Bronchial epithelial cell (primary cell): Measurements from ENCODE around the gene ANO3. TPM values are rescaled to one million over a fixed set of nuclear protein-coding genes. Genes with fewer than 3 reads are reported as not detected.

Experiments
- DNase-seq: peaks from one replicate; pipeline ENCODE4 v3.0.0-alpha.2; 2010; ENCODE audit warnings: low read depth
- FAIRE-seq: peaks from 2 replicates; lab custom pipeline; 2011; peaks lifted over from hg19 to GRCh38; lab: Jason Lieb, UNC
- H3K27me3 ChIP-seq: 2 replicates; pipeline ENCODE4 v1.5.1; 2011; ENCODE audit warnings: low read length; ENCODE audit not compliant: control insufficient read depth, insufficient read depth
- H3K36me3 ChIP-seq: 2 replicates; pipeline ENCODE4 v1.5.1; 2011; ENCODE audit warnings: low read length; ENCODE audit not compliant: control insufficient read depth, insufficient read depth
- H3K4me3 ChIP-seq: 2 replicates; pipeline ENCODE4 v1.5.1; 2011; ENCODE audit warnings: mild to moderate bottlenecking, low read depth, low read length, control low read depth
- CTCF ChIP-seq: IDR thresholded peaks from 2 replicates; pipeline ENCODE4 v1.5.1; 2011; ENCODE audit warnings: mild to moderate bottlenecking, moderate library complexity, low read length, control low read depth, inconsistent platforms; ENCODE audit not compliant: insufficient read depth, severe bottlenecking
- total RNA-seq: library from RNA; depleted of rRNA; stranded (reverse); fragments of >200 nt; gene quantifications from 2 replicates; pipeline ENCODE4 v1.2.1, GENCODE V29; 2014

Gene ANO3
- total RNA-seq, 1 donor from 2014 or later, result under 0.01 TPM

- no peak for FAIRE-seq
- H3K36me3 ChIP-seq, result no peaks in the 10 kb centered on the region
These were observed 366.3 kb downstream of the ANO3 start for GRCh38 chr11:26698224-26698623.

GRCh38 chr11:26700574-26701235 is 368.8 kb downstream of the ANO3 start:
- no peaks in the 10 kb centered on the region for H3K27me3 ChIP-seq
- no peak overlapping the region for H3K4me3 ChIP-seq
- H3K36me3 ChIP-seq, result no peaks in the 10 kb centered on the region
- TF ChIP-seq CTCF, result no peak
- no peak for FAIRE-seq
- no peak for DNase-seq

More at GRCh38 chr11:26698224-26698623, 366.3 kb downstream of the ANO3 start:
- DNase-seq, result no peak
- no peak for TF ChIP-seq CTCF
- H3K4me3 ChIP-seq, result no peak overlapping the region
- no peaks in the 10 kb centered on the region for H3K27me3 ChIP-seq

- DNase-seq, result no peak
- Histone ChIP-seq H3K27me3 (no peaks in the 10 kb centered on the region), H3K4me3 (no peak overlapping the region), H3K36me3 (no peaks in the 10 kb centered on the region)
- TF ChIP-seq CTCF, result no peak
- no peak for FAIRE-seq
These were observed 370.5 kb downstream of the ANO3 start for GRCh38 chr11:26702406-26702805.

- no peak for TF ChIP-seq CTCF
- H3K36me3 ChIP-seq, result no peaks in the 10 kb centered on the region
- no peak overlapping the region for H3K4me3 ChIP-seq
- no peaks in the 10 kb centered on the region for H3K27me3 ChIP-seq
- FAIRE-seq (no peak), DNase-seq (no peak)
These were observed 371.7 kb downstream of the ANO3 start for GRCh38 chr11:26703411-26704191.

- Histone ChIP-seq H3K27me3 (no peaks in the 10 kb centered on the region), H3K36me3 (no peaks in the 10 kb centered on the region), H3K4me3 (no peak overlapping the region)
- TF ChIP-seq CTCF, result no peak
- peak; percentile 51 for DNase-seq
- no peak for FAIRE-seq
These were observed 372.3 kb downstream of the ANO3 start for GRCh38 chr11:26704249-26704648.
